GM18517 (cell line): ENCODE measurements around the gene PCSK7.

ENCODE experiments used
- ATAC-seq: cut with Tn5 transposase; IDR thresholded peaks from one replicate; pipeline ENCODE4 v1.9.1; 2021; ENCODE audit warnings: mild to moderate bottlenecking, moderate library complexity; ENCODE audit not compliant: unreplicated experiment

PCSK7 gene

GRCh38 chr11:117199916-117200812 lies 31.7 kb downstream of the PCSK7 start:
- no peak for ATAC-seq

- no peak for ATAC-seq
These were observed 32.6 kb downstream of the PCSK7 start, which contains the start of gene TAGLN for GRCh38 chr11:117199053-117199915. TSS of gene TAGLN (plus strand) at chr11:117199370. CDS start at chr11:117203014, 3,644 bp downstream.

- ATAC-seq: no peak
These were observed 33.3 kb downstream of the PCSK7 start for GRCh38 chr11:117198613-117199012.

- ATAC-seq: no peak
These were observed 34.1 kb downstream of the PCSK7 start for GRCh38 chr11:117197516-117198456.

GRCh38 chr11:117197006-117197405 lies 34.9 kb downstream of the PCSK7 start:
- no peak for ATAC-seq

- ATAC-seq: no peak
These were observed 36.1 kb downstream of the PCSK7 start for GRCh38 chr11:117195761-117196160.

GRCh38 chr11:117195258-117195657 lies 36.6 kb downstream of the PCSK7 start:
- ATAC-seq: no peak

GRCh38 chr11:117194267-117194666 lies 37.6 kb downstream of the PCSK7 start:
- no peak for ATAC-seq

- no peak for ATAC-seq
These were observed 38.5 kb downstream of the PCSK7 start for GRCh38 chr11:117193130-117194020.

GRCh38 chr11:117192401-117192875 lies 39.4 kb downstream of the PCSK7 start:
- no peak for ATAC-seq

- ATAC-seq: no peak
These were observed 40.0 kb downstream of the PCSK7 start for GRCh38 chr11:117191680-117192400.

GRCh38 chr11:117189941-117190544 lies 41.8 kb downstream of the PCSK7 start:
- no peak for ATAC-seq

- ATAC-seq: no peak
These were observed 42.5 kb downstream of the PCSK7 start for GRCh38 chr11:117189191-117189940.

- ATAC-seq: no peak
These were observed 43.2 kb downstream of the PCSK7 start for GRCh38 chr11:117188620-117189081.

GRCh38 chr11:117187799-117188481 lies 43.9 kb downstream of the PCSK7 start:
- ATAC-seq: no peak

GRCh38 chr11:117187428-117187798 lies 44.5 kb downstream of the PCSK7 start:
- no peak for ATAC-seq

- ATAC-seq: no peak
These were observed 44.9 kb downstream of the PCSK7 start for GRCh38 chr11:117187007-117187406.
